Endothelial cell of umbilical vein (primary cell): ENCODE results near the gene SNAP25. TPM values are rescaled to one million over a fixed set of nuclear protein-coding genes. Genes with fewer than 3 reads are reported as not detected.

Source experiments
- BruUV-seq: library from RNA; stranded (reverse); fragments of 400-500 nt; replicated peaks from 2 replicates; lab custom pipeline; 2021; lab: Mats Ljungman, UMichigan
- CTCF ChIA-PET: fragments of 300-600, 350-600 bp; sonication (Branson Sonifier 250); formaldehyde crosslinking; loops from one replicate; lab custom pipeline; 2021; ENCODE audit warnings: antibody characterized with exemption, inconsistent platforms; lab: Charles Lee
- POLR2A ChIA-PET: fragments of 300-600, 350-600 bp; sonication (Branson Sonifier 250); formaldehyde crosslinking; loops from one replicate; lab custom pipeline; 2021; ENCODE audit warnings: antibody characterized with exemption, inconsistent platforms; lab: Charles Lee
- DNase-seq: peaks from one replicate; pipeline ENCODE4 v3.0.0-alpha.2; 2011; ENCODE audit warnings: low read depth, low spot score
- FAIRE-seq: peaks from 2 replicates; lab custom pipeline; 2011; peaks lifted over from hg19 to GRCh38; lab: Jason Lieb, UNC
- H2AFZ ChIP-seq: 2 replicates; pipeline ENCODE4 v1.6.0; 2012; ENCODE audit warnings: low read depth, low read length, control low read depth, inconsistent platforms
- H3K27ac ChIP-seq: 2 replicates; pipeline ENCODE4 v1.5.1; 2011; ENCODE audit warnings: low read depth, mild to moderate bottlenecking, control low read depth, low read length, moderate library complexity; ENCODE audit not compliant: insufficient read depth
- H3K27me3 ChIP-seq, 2 experiments: 2 replicates each; pipeline versions ENCODE4 v1.6.0 to v1.6.1; 2011; ENCODE audit warnings: low read length in 2 of 2, mixed read lengths in 1 of 2; ENCODE audit not compliant: control insufficient read depth in 2 of 2, insufficient read depth in 2 of 2
- H3K36me3 ChIP-seq, 2 experiments: 2 replicates in 1 of 2; 3 replicates in 1 of 2; pipeline ENCODE4 v1.5.1; 2011; ENCODE audit warnings: low read length in 2 of 2, mild to moderate bottlenecking in 1 of 2, moderate library complexity in 1 of 2; ENCODE audit not compliant: control insufficient read depth in 2 of 2, insufficient read depth in 2 of 2; ENCODE audit errors: extremely low read depth in 1 of 2
- H3K4me1 ChIP-seq: 3 replicates; pipeline ENCODE4 v1.5.1; 2011; ENCODE audit warnings: mild to moderate bottlenecking, low read length; ENCODE audit not compliant: control insufficient read depth, insufficient read depth; ENCODE audit errors: extremely low read depth
- H3K4me2 ChIP-seq: 2 replicates; pipeline ENCODE4 v1.6.1; 2011; ENCODE audit warnings: low read length, control low read depth, mixed read lengths; ENCODE audit not compliant: insufficient read depth
- H3K4me3 ChIP-seq, 3 experiments: fragments of 200-600 bp in 1 of 3; sonication (generic), shearing (Covaris generic) in 1 of 3; replicated peaks in 1 of 3; 2 replicates each; pipeline ENCODE4 v1.5.1; 2011 to 2016; ENCODE audit warnings: control low read depth in 3 of 3, low read length in 3 of 3, mild to moderate bottlenecking in 2 of 3, inconsistent platforms in 1 of 3, low read depth in 1 of 3, moderate library complexity in 1 of 3; ENCODE audit not compliant: insufficient read depth in 1 of 3
- H3K79me2 ChIP-seq: 2 replicates; pipeline ENCODE4 v1.6.0; 2012; ENCODE audit warnings: low read length, inconsistent platforms; ENCODE audit not compliant: control insufficient read depth, insufficient read depth
- H3K9ac ChIP-seq: replicated peaks from 2 replicates; pipeline ENCODE3; 2011; ENCODE audit warnings: low read length, control low read depth; ENCODE audit not compliant: insufficient read depth; ENCODE audit errors: extremely low read depth
- H3K9me1 ChIP-seq: replicated peaks from 3 replicates; pipeline ENCODE4 v1.6.0; 2011; ENCODE audit warnings: mild to moderate bottlenecking, low read length; ENCODE audit not compliant: control insufficient read depth, insufficient read depth; ENCODE audit errors: extremely low read depth
- H3K9me3 ChIP-seq: replicated peaks from 2 replicates; pipeline ENCODE4 v1.5.1; 2012; ENCODE audit warnings: low read length, inconsistent platforms; ENCODE audit not compliant: control insufficient read depth, insufficient read depth
- H4K20me1 ChIP-seq: replicated peaks from 2 replicates; pipeline ENCODE3; 2011; ENCODE audit warnings: mild to moderate bottlenecking, low read length; ENCODE audit not compliant: control insufficient read depth, insufficient read depth; ENCODE audit errors: extremely low read depth
- EZH2 ChIP-seq: IDR thresholded peaks from 2 replicates; pipeline ENCODE4 v1.6.1; 2012; ENCODE audit warnings: borderline replicate concordance, low read depth, mild to moderate bottlenecking, moderate library complexity, low read length, inconsistent platforms; ENCODE audit not compliant: severe bottlenecking
- FOS ChIP-seq: IDR thresholded peaks from 2 replicates; pipeline ENCODE4 v1.6.1; 2011; ENCODE audit warnings: mild to moderate bottlenecking, low read length, moderate library complexity, borderline replicate concordance; ENCODE audit not compliant: insufficient read depth
- GATA2 ChIP-seq: IDR thresholded peaks from 2 replicates; pipeline ENCODE4 v1.7.0; 2011; ENCODE audit warnings: low read depth, mild to moderate bottlenecking, moderate library complexity, mixed read lengths, low read length; ENCODE audit not compliant: insufficient read length, insufficient read depth
- JUN ChIP-seq: IDR thresholded peaks from 2 replicates; pipeline ENCODE4 v1.6.1; 2011; ENCODE audit warnings: borderline replicate concordance, low read depth; ENCODE audit not compliant: insufficient read length, insufficient read depth
- MAX ChIP-seq: IDR thresholded peaks from 2 replicates; pipeline ENCODE4 v1.6.1; 2011; ENCODE audit not compliant: insufficient read depth, insufficient read length
- MYC ChIP-seq: IDR thresholded peaks from one replicate; pipeline ENCODE4 v1.6.1; 2011; ENCODE audit warnings: mild to moderate bottlenecking, low read depth, low read length
- POLR2A ChIP-seq: IDR thresholded peaks from 2 replicates; pipeline ENCODE4 v1.6.1; 2012; ENCODE audit warnings: low read depth, mild to moderate bottlenecking, control low read depth, low read length
- POLR2AphosphoS5 ChIP-seq: IDR thresholded peaks from 2 replicates; pipeline ENCODE4 v1.6.1; 2012; ENCODE audit warnings: low read depth, mild to moderate bottlenecking, control low read depth, low read length, moderate library complexity; ENCODE audit not compliant: insufficient read depth
- dilution Hi-C: fragments of 300-500 bp; cut with MboI; formaldehyde crosslinking; loops from one replicate; pipeline ENCODE4 v1.15.0; 2019; ENCODE audit warnings: low sequenced_read_pairs; ENCODE audit not compliant: extremely low pct_ligation_motif_present
- intact Hi-C: fragments of 100-400 bp; cut with micrococcal nuclease; formaldehyde crosslinking; loops from one replicate; pipeline ENCODE4 v1.10.0; 2022
- polyA plus RNA-seq, 4 experiments: library from polyadenylated mRNA; depleted of rRNA in 3 of 4; stranded (reverse) in 3 of 4; unstranded in 1 of 4; fragments of >200 nt; gene quantifications; 2 replicates each; pipeline versions ENCODE4 v1.2.1 to v1.2.3, GENCODE V29; 2011 to 2012; ENCODE audit warnings: missing spikeins in 1 of 4
- total RNA-seq: library from RNA; stranded (reverse); gene quantifications from 2 replicates; pipeline ENCODE4 v1.2.3, GENCODE V29; 2021
- TF ChIP-seq, protein P1 (sequence below), 2 donors: IDR thresholded peaks; 1 replicate in 1 of 2; 2 replicates in 1 of 2; pipeline ENCODE4 v1.5.1; 2011; ENCODE audit warnings: low read length in 2 of 2, mild to moderate bottlenecking in 2 of 2, moderate library complexity in 2 of 2, control low read depth in 1 of 2, inconsistent platforms in 1 of 2, low read depth in 1 of 2; ENCODE audit not compliant: insufficient read depth in 1 of 2; ENCODE audit errors: extremely low read depth in 1 of 2

SNAP25 gene
- total and polyA plus RNA-seq, 2 donors (not counting 3 experiments of a cell fraction or from before 2014, with no cell fraction given) = 3.9 to 4.4 TPM

- CTCF ChIA-PET = interaction anchor here (0.9 kb wide), 1 partner anchor 13 kb away, joined by 3 read pairs; no protein-coding TSS in a partner anchor
- H4K20me1 ChIP-seq = no peaks in the 10 kb centered on the region
Observed at GRCh38 chr20:10271494-10272219, 53.0 kb downstream of the SNAP25 start.

More at GRCh38 chr20:10271494-10272219, 53.0 kb downstream of the SNAP25 start:
- DNase-seq (no peak), FAIRE-seq (no peak)
- BruUV-seq = no TSS peak
- H2AFZ ChIP-seq = no peak overlapping the region
- no peak overlapping the region for H3K4me2 ChIP-seq
- no peaks in the 10 kb centered on the region for H3K4me1 ChIP-seq
- dilution Hi-C loops = no loop called here
- no peak overlapping the region for H3K4me3 ChIP-seq
- H3K79me2 ChIP-seq = no peaks in the 10 kb centered on the region
- no peak overlapping the region for H3K9ac ChIP-seq
- H3K36me3 ChIP-seq = no peaks in the 10 kb centered on the region
- no peak overlapping the region for H3K27ac ChIP-seq
- intact Hi-C loops = no loop called here
- H3K9me1 ChIP-seq = no peaks in the 10 kb centered on the region
- TF ChIP-seq MAX (no peak), JUN (no peak), FOS (no peak), EZH2 (no peak), POLR2A (no peak), POLR2AphosphoS5 (no peak), MYC (no peak), GATA2 (no peak)
- TF ChIP-seq, protein P1, sequence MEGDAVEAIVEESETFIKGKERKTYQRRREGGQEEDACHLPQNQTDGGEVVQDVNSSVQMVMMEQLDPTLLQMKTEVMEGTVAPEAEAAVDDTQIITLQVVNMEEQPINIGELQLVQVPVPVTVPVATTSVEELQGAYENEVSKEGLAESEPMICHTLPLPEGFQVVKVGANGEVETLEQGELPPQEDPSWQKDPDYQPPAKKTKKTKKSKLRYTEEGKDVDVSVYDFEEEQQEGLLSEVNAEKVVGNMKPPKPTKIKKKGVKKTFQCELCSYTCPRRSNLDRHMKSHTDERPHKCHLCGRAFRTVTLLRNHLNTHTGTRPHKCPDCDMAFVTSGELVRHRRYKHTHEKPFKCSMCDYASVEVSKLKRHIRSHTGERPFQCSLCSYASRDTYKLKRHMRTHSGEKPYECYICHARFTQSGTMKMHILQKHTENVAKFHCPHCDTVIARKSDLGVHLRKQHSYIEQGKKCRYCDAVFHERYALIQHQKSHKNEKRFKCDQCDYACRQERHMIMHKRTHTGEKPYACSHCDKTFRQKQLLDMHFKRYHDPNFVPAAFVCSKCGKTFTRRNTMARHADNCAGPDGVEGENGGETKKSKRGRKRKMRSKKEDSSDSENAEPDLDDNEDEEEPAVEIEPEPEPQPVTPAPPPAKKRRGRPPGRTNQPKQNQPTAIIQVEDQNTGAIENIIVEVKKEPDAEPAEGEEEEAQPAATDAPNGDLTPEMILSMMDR (IDR thresholded peaks at IDR 0.05; ENCODE audit: extremely low read depth in 1 of 2, insufficient read depth in 1 of 2, low read depth in 1 of 2, low read length in 2 of 2) = no peak
- no peaks in the 10 kb centered on the region for H3K27me3 ChIP-seq
- no peaks in the 10 kb centered on the region for H3K9me3 ChIP-seq
- POLR2A ChIA-PET = no interaction called here
